Gastroesophageal sphincter (tissue), 3 donors: ENCODE data around the gene P2RY2.

Experiments
- EP300 ChIP-seq: sonication (generic); formaldehyde crosslinking; IDR thresholded peaks from one replicate; pipeline ENCODE4 v1.6.1; 2017; ENCODE audit warnings: antibody characterized with exemption, mild to moderate bottlenecking
- POLR2A ChIP-seq, 2 donors: fragments of 450-650 bp; IDR thresholded peaks; one replicate each; pipeline ENCODE4 v1.6.1; 2017; ENCODE audit warnings: antibody characterized with exemption in 2 of 2, mild to moderate bottlenecking in 2 of 2, moderate library complexity in 1 of 2
- TF ChIP-seq, protein P1 (sequence below), 4 experiments: fragments of 200-600 bp in 2 of 4; fragments of 450-650 bp in 2 of 4; sonication (generic) in 1 of 4; IDR thresholded peaks; one replicate each; pipeline ENCODE4 v1.5.1; 2017 to 2019; ENCODE audit warnings: antibody characterized with exemption in 4 of 4, mild to moderate bottlenecking in 2 of 4, moderate library complexity in 2 of 4

DNA sequence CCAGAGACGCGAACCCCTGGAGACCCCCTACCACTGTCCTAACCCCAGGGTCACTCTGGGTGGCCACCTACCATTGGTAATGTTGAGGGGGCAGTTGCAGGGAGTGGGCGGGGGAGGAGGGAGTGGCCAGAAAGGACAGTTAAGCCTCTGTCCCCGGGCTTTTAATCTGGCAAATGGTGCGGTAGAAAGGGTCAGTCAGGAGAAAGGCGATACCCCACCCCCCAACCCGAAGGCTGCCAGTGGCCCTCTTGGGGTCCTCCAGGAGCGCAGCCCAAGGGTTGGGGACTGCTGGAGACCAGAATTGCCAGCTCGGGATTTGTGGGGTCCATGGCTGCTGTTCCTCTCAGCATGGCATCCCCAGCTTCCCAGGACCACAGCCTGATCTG, 742 bp downstream of the P2RY2 start:
- TF ChIP-seq POLR2A (IDR thresholded peaks at IDR 0.05) (no peak), EP300 (no peak)
- TF ChIP-seq, protein P1, sequence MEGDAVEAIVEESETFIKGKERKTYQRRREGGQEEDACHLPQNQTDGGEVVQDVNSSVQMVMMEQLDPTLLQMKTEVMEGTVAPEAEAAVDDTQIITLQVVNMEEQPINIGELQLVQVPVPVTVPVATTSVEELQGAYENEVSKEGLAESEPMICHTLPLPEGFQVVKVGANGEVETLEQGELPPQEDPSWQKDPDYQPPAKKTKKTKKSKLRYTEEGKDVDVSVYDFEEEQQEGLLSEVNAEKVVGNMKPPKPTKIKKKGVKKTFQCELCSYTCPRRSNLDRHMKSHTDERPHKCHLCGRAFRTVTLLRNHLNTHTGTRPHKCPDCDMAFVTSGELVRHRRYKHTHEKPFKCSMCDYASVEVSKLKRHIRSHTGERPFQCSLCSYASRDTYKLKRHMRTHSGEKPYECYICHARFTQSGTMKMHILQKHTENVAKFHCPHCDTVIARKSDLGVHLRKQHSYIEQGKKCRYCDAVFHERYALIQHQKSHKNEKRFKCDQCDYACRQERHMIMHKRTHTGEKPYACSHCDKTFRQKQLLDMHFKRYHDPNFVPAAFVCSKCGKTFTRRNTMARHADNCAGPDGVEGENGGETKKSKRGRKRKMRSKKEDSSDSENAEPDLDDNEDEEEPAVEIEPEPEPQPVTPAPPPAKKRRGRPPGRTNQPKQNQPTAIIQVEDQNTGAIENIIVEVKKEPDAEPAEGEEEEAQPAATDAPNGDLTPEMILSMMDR (IDR thresholded peaks at IDR 0.05) = no peak
